HCT116 (cell line): ENCODE data around the gene KRTAP9-9. TPM values are rescaled to one million over a fixed set of nuclear protein-coding genes. Genes with fewer than 3 reads are reported as not detected.

Experiments
- ATAC-seq: fragments of 200-7000 bp; cut with Tn5 transposase; 2 replicates; pipeline ENCODE4 v1.9.1; 2020; ENCODE audit warnings: mild to moderate bottlenecking, moderate library complexity
- BruUV-seq: library from RNA; stranded (reverse); fragments of 400-500 nt; replicated peaks from 2 replicates; lab custom pipeline; 2021; lab: Mats Ljungman, UMichigan
- CTCF ChIA-PET: fragments of 300-600 bp; sonication (Branson Sonifier 250); formaldehyde crosslinking; loops from one replicate; lab custom pipeline; 2021; ENCODE audit warnings: antibody characterized with exemption; lab: Charles Lee
- POLR2A ChIA-PET: fragments of 300-600, 350-600 bp; sonication (Branson Sonifier 250); formaldehyde crosslinking; loops from one replicate; lab custom pipeline; 2021; ENCODE audit warnings: antibody characterized with exemption; lab: Charles Lee
- RAD21 ChIA-PET, 2 experiments: fragments of 300-600 bp; sonication (Branson Sonifier 250); formaldehyde crosslinking; loops; one replicate each; lab custom pipeline; 2023; ENCODE audit warnings: low total read pairs in 2 of 2; ENCODE audit not compliant: uncharacterized antibody in 2 of 2, unreplicated experiment in 2 of 2, low non-redundant PET in 1 of 2; lab: Charles Lee
- DNase-seq: peaks from one replicate; pipeline ENCODE4 v3.0.0-alpha.2; 2010; ENCODE audit warnings: low read depth, low spot score
- H2AFZ ChIP-seq: fragments of 200-600 bp; shearing (Covaris generic), sonication (generic); 2 replicates; pipeline ENCODE4 v1.6.1; 2017; ENCODE audit warnings: low read depth, mixed run types, mixed read lengths, antibody characterized with exemption, low read length; ENCODE audit not compliant: poor library complexity, severe bottlenecking
- H3K27ac ChIP-seq: 2 replicates; pipeline ENCODE4 v1.5.1; 2012; ENCODE audit warnings: low read depth, low read length
- H3K27me3 ChIP-seq: fragments of 200-600 bp; sonication (generic); 2 replicates; pipeline ENCODE4 v1.6.1; 2016; ENCODE audit warnings: mixed run types, low read length, mixed read lengths; ENCODE audit not compliant: insufficient read depth
- H3K36me3 ChIP-seq, 2 experiments: fragments of 200-500 bp in 1 of 2; fragments of 200-600 bp in 1 of 2; sonication (Bioruptor generic) in 1 of 2; sonication (generic) in 1 of 2; 2 replicates each; pipeline versions ENCODE4 v1.5.1 to v1.6.1; 2014 to 2016; ENCODE audit warnings: low read length in 2 of 2, inconsistent platforms in 1 of 2, mixed read lengths in 1 of 2, mixed run types in 1 of 2; ENCODE audit not compliant: insufficient read depth in 2 of 2, control insufficient read depth in 1 of 2
- H3K4me1 ChIP-seq, 2 experiments: fragments of 200-600 bp in 1 of 2; sonication (generic) in 1 of 2; 2 replicates each; pipeline versions ENCODE4 v1.5.1 to v1.6.1; 2012 to 2017; ENCODE audit warnings: low read length in 2 of 2, inconsistent platforms in 1 of 2, mild to moderate bottlenecking in 1 of 2, mixed read lengths in 1 of 2, mixed run types in 1 of 2, moderate library complexity in 1 of 2; ENCODE audit not compliant: insufficient read depth in 2 of 2, control insufficient read depth in 1 of 2
- H3K4me2 ChIP-seq: fragments of 200-600 bp; sonication (generic); 2 replicates; pipeline ENCODE4 v1.6.1; 2017; ENCODE audit warnings: mixed run types, low read length, mixed read lengths
- H3K4me3 ChIP-seq, 2 experiments: fragments of 200-600 bp in 1 of 2; sonication (generic) in 1 of 2; replicated peaks in 1 of 2; 2 replicates each; pipeline ENCODE4 v1.5.1; 2011 to 2016; ENCODE audit warnings: low read length in 2 of 2, control low read depth in 1 of 2, low read depth in 1 of 2, mild to moderate bottlenecking in 1 of 2, mixed read lengths in 1 of 2, mixed run types in 1 of 2
- H3K79me2 ChIP-seq: fragments of 200-600 bp; sonication (generic); 2 replicates; pipeline ENCODE4 v1.6.1; 2017; ENCODE audit warnings: mild to moderate bottlenecking, mixed run types, low read length, moderate library complexity, mixed read lengths; ENCODE audit not compliant: insufficient read depth
- H3K9ac ChIP-seq: fragments of 200-600 bp; sonication (generic); 2 replicates; pipeline ENCODE4 v1.6.1; 2016; ENCODE audit warnings: low read length, mixed read lengths
- H3K9me2 ChIP-seq: fragments of 200-600 bp; sonication (generic), shearing (Covaris generic); 2 replicates; pipeline ENCODE4 v1.6.1; 2017; ENCODE audit warnings: mixed run types, mild to moderate bottlenecking, moderate library complexity; ENCODE audit not compliant: insufficient read depth
- H3K9me3 ChIP-seq, 2 experiments: fragments of 200-500 bp in 1 of 2; fragments of 200-600 bp in 1 of 2; sonication (Bioruptor generic) in 1 of 2; sonication (generic) in 1 of 2; 2 replicates each; pipeline ENCODE4 v1.6.1; 2014 to 2017; ENCODE audit warnings: low read length in 2 of 2, mixed read lengths in 2 of 2, inconsistent platforms in 1 of 2, low read depth in 1 of 2, mild to moderate bottlenecking in 1 of 2, mixed run types in 1 of 2, moderate library complexity in 1 of 2; ENCODE audit not compliant: control insufficient read depth in 1 of 2, insufficient read depth in 1 of 2
- H4K20me1 ChIP-seq: fragments of 200-600 bp; sonication (generic), shearing (Covaris generic); 2 replicates; pipeline ENCODE4 v1.6.1; 2017; ENCODE audit warnings: mixed run types, mild to moderate bottlenecking, moderate library complexity; ENCODE audit not compliant: insufficient read depth
- CEBPB ChIP-seq: IDR thresholded peaks from 2 replicates; pipeline ENCODE4 v1.6.1; 2012; ENCODE audit warnings: low read depth
- CTCF ChIP-seq, 3 experiments: fragments of 200-600 bp in 1 of 3; sonication (generic) in 1 of 3; IDR thresholded peaks in 2 of 3; conservative IDR thresholded peaks in 1 of 3; 2 replicates each; pipeline ENCODE4 v1.5.1; 2012 to 2017; ENCODE audit warnings: low read depth in 2 of 3, low read length in 2 of 3, antibody characterized with exemption in 1 of 3, borderline replicate concordance in 1 of 3, control low read depth in 1 of 3, mild to moderate bottlenecking in 1 of 3, mixed read lengths in 1 of 3, mixed run types in 1 of 3, moderate library complexity in 1 of 3; ENCODE audit not compliant: insufficient read depth in 1 of 3
- EGR1 ChIP-seq: IDR thresholded peaks from 2 replicates; pipeline ENCODE4 v1.6.1; 2012; ENCODE audit warnings: low read depth
- EZH2phosphoT487 ChIP-seq: fragments of 200-600 bp; IDR thresholded peaks from 2 replicates; pipeline ENCODE4 v1.6.1; 2018; ENCODE audit warnings: antibody characterized with exemption, borderline replicate concordance
- JUND ChIP-seq: IDR thresholded peaks from 2 replicates; pipeline ENCODE4 v1.6.1; 2012
- POLR2A ChIP-seq: IDR thresholded peaks from 2 replicates; pipeline ENCODE4 v1.7.0; 2011; ENCODE audit warnings: borderline replicate concordance; ENCODE audit not compliant: insufficient read depth, insufficient read length; ENCODE audit errors: extremely low read depth
- POLR2AphosphoS5 ChIP-seq: IDR thresholded peaks from 2 replicates; pipeline ENCODE4 v1.6.1; 2011; ENCODE audit warnings: mild to moderate bottlenecking, low read depth, low read length, moderate library complexity
- RAD21 ChIP-seq: IDR thresholded peaks from 2 replicates; pipeline ENCODE4 v1.6.1; 2012; ENCODE audit warnings: low read depth, mild to moderate bottlenecking
- SP1 ChIP-seq: IDR thresholded peaks from 2 replicates; pipeline ENCODE4 v1.6.1; 2012; ENCODE audit warnings: low read depth
- SRF ChIP-seq: IDR thresholded peaks from 2 replicates; pipeline ENCODE4 v1.6.1; 2012; ENCODE audit warnings: low read depth
- TCF7L2 ChIP-seq: IDR thresholded peaks from 2 replicates; pipeline ENCODE4 v1.7.0; 2011; ENCODE audit warnings: borderline replicate concordance, inconsistent platforms; ENCODE audit not compliant: insufficient read depth, insufficient read length; ENCODE audit errors: extremely low read depth
- ZFX ChIP-seq: fragments of 450-650 bp; IDR thresholded peaks from 2 replicates; pipeline ENCODE4 v1.6.1; 2017
- ZNF274 ChIP-seq: fragments of 200-500 bp; sonication (Bioruptor generic); IDR thresholded peaks from 2 replicates; pipeline ENCODE4 v1.6.1; 2014; ENCODE audit warnings: mild to moderate bottlenecking, low read depth, low read length, inconsistent platforms
- intact Hi-C: fragments of 100-400 bp; cut with micrococcal nuclease; formaldehyde crosslinking; loops from 2 replicates; pipeline ENCODE4 v1.10.0; 2022
- total RNA-seq: library from RNA; stranded (reverse); gene quantifications from one replicate; pipeline ENCODE4 v1.2.1, GENCODE V29; 2021; ENCODE audit not compliant: unreplicated experiment
- TF ChIP-seq, protein P1 (sequence below): IDR thresholded peaks from 2 replicates; pipeline ENCODE4 v1.6.1; 2012; ENCODE audit warnings: low read depth
- TF ChIP-seq, protein P2 (sequence below): IDR thresholded peaks from 2 replicates; pipeline ENCODE4 v1.6.1; 2011; ENCODE audit warnings: mild to moderate bottlenecking, low read length, moderate library complexity; ENCODE audit not compliant: insufficient replicate concordance; ENCODE audit errors: extremely low read depth

The KRTAP9-9 gene
- total RNA-seq, 1 experiment from 2014 or later = not detected

DNA sequence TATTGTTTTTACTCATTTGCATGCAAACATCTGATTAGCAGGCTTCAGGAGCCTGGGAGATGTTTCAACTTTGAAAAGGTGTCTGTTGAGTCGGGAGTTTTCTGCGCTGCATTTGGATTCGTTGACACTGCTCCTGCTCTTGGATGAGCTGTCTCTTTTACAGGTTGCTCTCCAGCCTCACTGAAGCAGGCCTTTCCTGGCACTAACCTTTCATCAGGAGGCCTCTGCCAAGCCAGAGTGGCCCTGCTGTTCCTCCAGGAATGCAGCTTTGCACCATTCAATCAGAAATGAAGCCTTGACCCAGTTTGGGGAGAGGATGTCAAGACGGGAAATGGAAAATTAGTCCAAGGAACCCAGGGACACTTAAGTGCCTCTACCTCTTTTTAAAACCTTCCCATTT lies 47.8 kb downstream of the KRTAP9-9 start:
- H3K27ac ChIP-seq = no peak overlapping the region
- no peaks in the 10 kb centered on the region for H3K79me2 ChIP-seq
- no peak overlapping the region for H2AFZ ChIP-seq
- no peaks in the 10 kb centered on the region for H3K4me1 ChIP-seq
- H3K36me3 ChIP-seq = no peaks in the 10 kb centered on the region
- H3K27me3 ChIP-seq = no peaks in the 10 kb centered on the region
- BruUV-seq = no TSS peak
- H3K4me2 ChIP-seq = no peak overlapping the region
- H3K9me3 ChIP-seq = peaks cover 0 to 14% of the 10 kb centered on the region in 2 experiments; a peak in 1 of 4 replicates
- ATAC-seq (no peak), DNase-seq (no peak)
- intact Hi-C loops = no loop called here
- RAD21 ChIA-PET = no interaction called here
- no peaks in the 10 kb centered on the region for H4K20me1 ChIP-seq
- no peak overlapping the region for H3K4me3 ChIP-seq
- no peaks in the 10 kb centered on the region for H3K9me2 ChIP-seq
- CTCF ChIA-PET = no interaction called here
- POLR2A ChIA-PET = no interaction called here
- TF ChIP-seq EGR1 (no peak), ZFX (no peak), POLR2AphosphoS5 (no peak), RAD21 (no peak), JUND (no peak), SRF (no peak), ZNF274 (no peak), SP1 (no peak), CEBPB (no peak), EZH2phosphoT487 (no peak), TCF7L2 (no peak), POLR2A (no peak), CTCF (IDR thresholded peaks at IDR 0.05 in 2 of 3, conservative IDR thresholded peaks at IDR 0.05 in 1 of 3; ENCODE audit: borderline replicate concordance in 1 of 3, insufficient read depth in 1 of 3, low read depth in 2 of 3, low read length in 2 of 3) (no peak)
- TF ChIP-seq, protein P1, sequence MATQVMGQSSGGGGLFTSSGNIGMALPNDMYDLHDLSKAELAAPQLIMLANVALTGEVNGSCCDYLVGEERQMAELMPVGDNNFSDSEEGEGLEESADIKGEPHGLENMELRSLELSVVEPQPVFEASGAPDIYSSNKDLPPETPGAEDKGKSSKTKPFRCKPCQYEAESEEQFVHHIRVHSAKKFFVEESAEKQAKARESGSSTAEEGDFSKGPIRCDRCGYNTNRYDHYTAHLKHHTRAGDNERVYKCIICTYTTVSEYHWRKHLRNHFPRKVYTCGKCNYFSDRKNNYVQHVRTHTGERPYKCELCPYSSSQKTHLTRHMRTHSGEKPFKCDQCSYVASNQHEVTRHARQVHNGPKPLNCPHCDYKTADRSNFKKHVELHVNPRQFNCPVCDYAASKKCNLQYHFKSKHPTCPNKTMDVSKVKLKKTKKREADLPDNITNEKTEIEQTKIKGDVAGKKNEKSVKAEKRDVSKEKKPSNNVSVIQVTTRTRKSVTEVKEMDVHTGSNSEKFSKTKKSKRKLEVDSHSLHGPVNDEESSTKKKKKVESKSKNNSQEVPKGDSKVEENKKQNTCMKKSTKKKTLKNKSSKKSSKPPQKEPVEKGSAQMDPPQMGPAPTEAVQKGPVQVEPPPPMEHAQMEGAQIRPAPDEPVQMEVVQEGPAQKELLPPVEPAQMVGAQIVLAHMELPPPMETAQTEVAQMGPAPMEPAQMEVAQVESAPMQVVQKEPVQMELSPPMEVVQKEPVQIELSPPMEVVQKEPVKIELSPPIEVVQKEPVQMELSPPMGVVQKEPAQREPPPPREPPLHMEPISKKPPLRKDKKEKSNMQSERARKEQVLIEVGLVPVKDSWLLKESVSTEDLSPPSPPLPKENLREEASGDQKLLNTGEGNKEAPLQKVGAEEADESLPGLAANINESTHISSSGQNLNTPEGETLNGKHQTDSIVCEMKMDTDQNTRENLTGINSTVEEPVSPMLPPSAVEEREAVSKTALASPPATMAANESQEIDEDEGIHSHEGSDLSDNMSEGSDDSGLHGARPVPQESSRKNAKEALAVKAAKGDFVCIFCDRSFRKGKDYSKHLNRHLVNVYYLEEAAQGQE = no peak
- TF ChIP-seq, protein P2, sequence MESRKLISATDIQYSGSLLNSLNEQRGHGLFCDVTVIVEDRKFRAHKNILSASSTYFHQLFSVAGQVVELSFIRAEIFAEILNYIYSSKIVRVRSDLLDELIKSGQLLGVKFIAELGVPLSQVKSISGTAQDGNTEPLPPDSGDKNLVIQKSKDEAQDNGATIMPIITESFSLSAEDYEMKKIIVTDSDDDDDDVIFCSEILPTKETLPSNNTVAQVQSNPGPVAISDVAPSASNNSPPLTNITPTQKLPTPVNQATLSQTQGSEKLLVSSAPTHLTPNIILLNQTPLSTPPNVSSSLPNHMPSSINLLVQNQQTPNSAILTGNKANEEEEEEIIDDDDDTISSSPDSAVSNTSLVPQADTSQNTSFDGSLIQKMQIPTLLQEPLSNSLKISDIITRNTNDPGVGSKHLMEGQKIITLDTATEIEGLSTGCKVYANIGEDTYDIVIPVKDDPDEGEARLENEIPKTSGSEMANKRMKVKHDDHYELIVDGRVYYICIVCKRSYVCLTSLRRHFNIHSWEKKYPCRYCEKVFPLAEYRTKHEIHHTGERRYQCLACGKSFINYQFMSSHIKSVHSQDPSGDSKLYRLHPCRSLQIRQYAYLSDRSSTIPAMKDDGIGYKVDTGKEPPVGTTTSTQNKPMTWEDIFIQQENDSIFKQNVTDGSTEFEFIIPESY = no peak
- H3K9ac ChIP-seq = no peak overlapping the region
